GM04503 (cell line): ENCODE results near the gene NUTF2.
A peak's percentile ranks its signal among the peaks of the same experiment; 100 is the strongest.

ENCODE experiments used
- DNase-seq: peaks from one replicate; pipeline ENCODE4 v3.0.0-alpha.2; 2012; ENCODE audit warnings: low read depth

Gene NUTF2

GRCh38 chr16:67837811-67838210 is 8.9 kb upstream of the NUTF2 start:
- DNase-seq: no peak

GRCh38 chr16:67841198-67841815 is 5.4 kb upstream of the NUTF2 start:
- DNase-seq: no peak

- peak; percentile 61 for DNase-seq
These were observed 4.8 kb upstream of the NUTF2 start, which contains the start of gene THAP11 for GRCh38 chr16:67841816-67842508. Gene THAP11 (plus strand): TSS chr16:67842320. CDS start chr16:67842555, 235 bp downstream.

- DNase-seq: no peak
These were observed 4.0 kb upstream of the NUTF2 start for GRCh38 chr16:67842509-67843342.

GRCh38 chr16:67843343-67843765 is 3.4 kb upstream of the NUTF2 start:
- DNase-seq: no peak

GRCh38 chr16:67844497-67844896 is 2.2 kb upstream of the NUTF2 start:
- no peak for DNase-seq

GRCh38 chr16:67845291-67846062 is 1.3 kb upstream of the NUTF2 start:
- DNase-seq: no peak

GRCh38 chr16:67846063-67846319 is 742 bp upstream of the NUTF2 start:
- no peak for DNase-seq

- no peak for DNase-seq
These were observed 530 bp downstream of the NUTF2 start, which contains the start of gene CENPT for GRCh38 chr16:67847064-67847861. Gene CENPT (minus strand): TSS chr16:67847693. CDS start chr16:67833859, 13,834 bp downstream.

- DNase-seq: no peak
These were observed 1.4 kb downstream of the NUTF2 start for GRCh38 chr16:67848118-67848517.

- no peak for DNase-seq
These were observed 6.9 kb downstream of the NUTF2 start for GRCh38 chr16:67853670-67854069.

- no peak for DNase-seq
These were observed 9.1 kb downstream of the NUTF2 start for GRCh38 chr16:67855789-67856188.

- DNase-seq: no peak
These were observed 10.3 kb downstream of the NUTF2 start for GRCh38 chr16:67856927-67857546.

- DNase-seq: peak; percentile 99
These were observed 11.0 kb downstream of the NUTF2 start for GRCh38 chr16:67857547-67858233.

- DNase-seq: no peak
These were observed 11.8 kb downstream of the NUTF2 start for GRCh38 chr16:67858500-67858899.

GRCh38 chr16:67860589-67861398 is 14.1 kb downstream of the NUTF2 start:
- DNase-seq: no peak

GRCh38 chr16:67861877-67862276 is 15.1 kb downstream of the NUTF2 start:
- no peak for DNase-seq

GRCh38 chr16:67862623-67863583 is 16.2 kb downstream of the NUTF2 start:
- DNase-seq: no peak
